B cell (primary cell): ENCODE results near the gene CETP. TPM values are rescaled to one million over a fixed set of nuclear protein-coding genes. Genes with fewer than 3 reads are reported as not detected.

Experiments
- ATAC-seq: fragments of 200-7000 bp; cut with Tn5 transposase; one replicate; pipeline ENCODE4 v1.10.0; 2021; ENCODE audit warnings: low read depth, mild to moderate bottlenecking, moderate number of reproducible peaks, moderate library complexity
- CTCF ChIA-PET: fragments of 350-600 bp; sonication (Branson Sonifier 250); formaldehyde crosslinking; loops from one replicate; lab custom pipeline; 2021; ENCODE audit warnings: antibody characterized with exemption, inconsistent platforms; lab: Charles Lee
- POLR2A ChIA-PET: fragments of 350-600 bp; sonication (Branson Sonifier 250); formaldehyde crosslinking; loops from one replicate; lab custom pipeline; 2021; ENCODE audit warnings: antibody characterized with exemption; lab: Charles Lee
- DNase-seq: peaks from one replicate; pipeline ENCODE4 v3.0.0; 2013
- H2AFZ ChIP-seq: 2 replicates; pipeline ENCODE4 v1.6.1; 2012; ENCODE audit warnings: mild to moderate bottlenecking, low read depth, low read length; ENCODE audit not compliant: insufficient read depth, poor library complexity, severe bottlenecking
- H3K27ac ChIP-seq, 2 donors: 1 replicate in 1 of 2; 2 replicates in 1 of 2; pipeline ENCODE4 v1.5.1; 2012 to 2013; ENCODE audit warnings: low read length in 2 of 2, mild to moderate bottlenecking in 2 of 2, moderate library complexity in 1 of 2
- H3K27me3 ChIP-seq, 4 experiments: fragments of 200-600 bp in 1 of 4; sonication (generic) in 1 of 4; replicated peaks in 1 of 4; 1 replicate in 2 of 4; 2 replicates in 2 of 4; pipeline versions ENCODE4 v1.6.1 to v1.7.0; 2013 to 2016; ENCODE audit warnings: low read length in 3 of 4, mild to moderate bottlenecking in 2 of 4, mixed read lengths in 1 of 4, moderate library complexity in 1 of 4; ENCODE audit not compliant: insufficient read depth in 4 of 4, control insufficient read depth in 3 of 4; ENCODE audit errors: control extremely low read depth in 1 of 4
- H3K36me3 ChIP-seq, 2 experiments: replicated peaks in 1 of 2; 1 replicate in 1 of 2; 2 replicates in 1 of 2; pipeline versions ENCODE4 v1.6.1 to v1.7.1; 2013; ENCODE audit warnings: low read length in 1 of 2; ENCODE audit not compliant: insufficient read depth in 2 of 2, control insufficient read depth in 1 of 2; ENCODE audit errors: control extremely low read depth in 1 of 2, extremely low read depth in 1 of 2
- H3K4me1 ChIP-seq, 2 donors: fragments of 200-600 bp in 1 of 2; sonication (generic) in 1 of 2; 1 replicate in 1 of 2; 2 replicates in 1 of 2; pipeline versions ENCODE4 v1.5.1 to v1.6.1; 2013 to 2017; ENCODE audit warnings: low read length in 2 of 2; ENCODE audit not compliant: control insufficient read depth in 2 of 2, insufficient read depth in 2 of 2
- H3K4me2 ChIP-seq: replicated peaks from 2 replicates; pipeline ENCODE3; 2012; ENCODE audit warnings: mild to moderate bottlenecking, low read depth, low read length; ENCODE audit not compliant: poor library complexity, severe bottlenecking
- H3K4me3 ChIP-seq, 5 experiments: fragments of 200-600 bp in 1 of 5; sonication (generic) in 1 of 5; 1 replicate in 3 of 5; 2 replicates in 2 of 5; pipeline versions ENCODE4 v1.5.1 to v1.7.0; 2011 to 2016; ENCODE audit warnings: low read length in 4 of 5, mild to moderate bottlenecking in 4 of 5, low read depth in 2 of 5, control low read depth in 1 of 5, moderate library complexity in 1 of 5; ENCODE audit not compliant: insufficient read depth in 1 of 5; ENCODE audit errors: control extremely low read depth in 1 of 5, extremely low read depth in 1 of 5
- H3K79me2 ChIP-seq: fragments of 200-600 bp; sonication (generic); one replicate; pipeline ENCODE4 v1.6.0; 2016; ENCODE audit warnings: low read length; ENCODE audit not compliant: control insufficient read depth, insufficient read depth
- H3K9ac ChIP-seq: fragments of 200-600 bp; sonication (generic); 2 replicates; pipeline ENCODE4 v1.6.1; 2017; ENCODE audit warnings: mild to moderate bottlenecking, low read length, moderate library complexity
- H3K9me3 ChIP-seq, 3 donors: one replicate each; pipeline versions ENCODE4 v1.6.1 to v1.7.1; 2013; ENCODE audit warnings: low read length in 2 of 3; ENCODE audit not compliant: control insufficient read depth in 2 of 3, insufficient read depth in 1 of 3; ENCODE audit errors: control extremely low read depth in 1 of 3
- H4K20me1 ChIP-seq: 2 replicates; pipeline ENCODE4 v1.6.0; 2012; ENCODE audit warnings: mild to moderate bottlenecking, low read length; ENCODE audit not compliant: insufficient read depth, control insufficient read depth, poor library complexity, severe bottlenecking
- H3K27ac Mint-ChIP-seq: one replicate; pipeline ENCODE4 v1.8.0; 2021; ENCODE audit warnings: mixed read lengths
- H3K27me3 Mint-ChIP-seq: one replicate; pipeline ENCODE4 v1.8.0; 2021; ENCODE audit warnings: mixed read lengths
- H3K4me1 Mint-ChIP-seq: one replicate; pipeline ENCODE4 v1.8.0; 2021; ENCODE audit warnings: mixed read lengths
- H3K4me3 Mint-ChIP-seq: one replicate; pipeline ENCODE4 v1.8.0; 2021; ENCODE audit warnings: mixed read lengths
- H3K9me3 Mint-ChIP-seq: one replicate; pipeline ENCODE4 v1.8.0; 2022; ENCODE audit warnings: mixed read lengths; ENCODE audit not compliant: insufficient read depth
- CTCF ChIP-seq: fragments of 200-600 bp; IDR thresholded peaks from one replicate; pipeline ENCODE4 v1.8.0; 2022; ENCODE audit warnings: antibody characterized with exemption, mild to moderate bottlenecking
- EZH2 ChIP-seq: IDR thresholded peaks from 2 replicates; pipeline ENCODE4 v1.6.1; 2012; ENCODE audit warnings: borderline replicate concordance, low read depth, mild to moderate bottlenecking, moderate library complexity, low read length; ENCODE audit not compliant: insufficient read depth, poor library complexity, severe bottlenecking
- WGBS: methylation state at CpG from one replicate; pipeline ENCODE4 v1.1.5; 2013; ENCODE audit warnings: missing lambda C conversion rate; ENCODE audit not compliant: insufficient coverage; 5-methylcytosine and 5-hydroxymethylcytosine counted together
- intact Hi-C: fragments of 100-400 bp; cut with micrococcal nuclease; formaldehyde crosslinking; loops from one replicate; pipeline ENCODE4 v1.10.0; 2022
- polyA plus RNA-seq: library from polyadenylated mRNA; depleted of rRNA; stranded (reverse); fragments of >200 nt; gene quantifications from 2 replicates; pipeline ENCODE4 v1.2.3, GENCODE V29; 2012
- total RNA-seq, 2 donors: library from RNA; stranded (reverse); fragments of 120-200 nt in 1 of 2; gene quantifications; 1 replicate in 1 of 2; 2 replicates in 1 of 2; pipeline versions ENCODE4 v1.2.3 to v1.2.4, GENCODE V29; 2013 to 2022

The CETP gene
- total and polyA plus RNA-seq, 2 donors (not counting 1 experiment from before 2014, with no cell fraction given) = 0.18 to 1.3 TPM

GRCh38 chr16:56998861-56999260 lies 37.1 kb downstream of the CETP start:
- Mint-ChIP-seq H3K27ac (peak overlapping the region; percentile 94), H3K4me1 (peaks cover 85% of the 10 kb centered on the region), H3K27me3 (no peaks in the 10 kb centered on the region), H3K4me3 (peak overlapping the region; percentile 71), H3K9me3 (no peaks in the 10 kb centered on the region)
- no peak for TF ChIP-seq CTCF
- TF ChIP-seq EZH2 = no peak
- Histone ChIP-seq H4K20me1 (peaks cover 17% of the 10 kb centered on the region), H2AFZ (no peak overlapping the region), H3K36me3 (peaks cover 0 to 11% of the 10 kb centered on the region in 2 experiments), H3K4me3 (no peak overlapping the region), H3K4me2 (peak overlapping the region; percentile 62), H3K4me1 (peaks cover 45 to 62% of the 10 kb centered on the region in 2 donors), H3K27me3 (no peaks in the 10 kb centered on the region), H3K9ac (no peak overlapping the region), H3K79me2 (peaks cover 68% of the 10 kb centered on the region), H3K9me3 (peaks cover 0 to 11% (median 0%) of the 10 kb centered on the region in 3 donors), H3K27ac (peak overlapping the region; percentile 77 to 83)
- ATAC-seq (no peak), DNase-seq (no peak)
- 100% methylated on average over 3 of the region's 6 CpGs for WGBS
- POLR2A ChIA-PET = interaction anchor here (0.9 to 1.6 kb wide), 6 partner anchors 9 to 43 kb away, joined by 3 to 9 read pairs (median 4); partner anchors contain the start of gene NLRC5
- intact Hi-C loops = loop anchor here (1.0 kb wide), 1 partner anchor 8 kb away; no protein-coding TSS in a partner anchor
- CTCF ChIA-PET = interaction anchor here (0.9 to 2.1 kb wide), 8 partner anchors 9 to 47 kb away, joined by 3 to 13 read pairs (median 4); partner anchors contain the start of gene NLRC5
